H7 (cell line): ENCODE data around the gene KHDRBS1. TPM values are rescaled to one million over a fixed set of nuclear protein-coding genes. Genes with fewer than 3 reads are reported as not detected.

Experiments used
- total RNA-seq: library from RNA; depleted of rRNA; stranded (reverse); fragments of >200 nt; shearing (Covaris generic); gene quantifications from 2 replicates; pipeline ENCODE4 v1.2.3, GENCODE V29; 2014; rRNA removed

KHDRBS1 gene
- total RNA-seq, 1 experiment from 2014 or later: 84.7 TPM

Other genes with a start within 250 kb of the KHDRBS1 start
- 28.0 and 39.8 TPM in 2 replicates for gene ADGRB2, start 249.5 kb upstream of the KHDRBS1 start, total RNA-seq
- gene SPOCD1, start 197.8 kb upstream of the KHDRBS1 start, total RNA-seq: 1.8 and 3.5 TPM in 2 replicates
- 307 and 444 TPM in 2 replicates for gene PTP4A2, start 75.5 kb upstream of the KHDRBS1 start, total RNA-seq
- 11.1 and 14.3 TPM in 2 replicates for gene TMEM39B, start 59.1 kb downstream of the KHDRBS1 start, total RNA-seq
- gene KPNA6, start 94.2 kb downstream of the KHDRBS1 start, total RNA-seq: 101 and 111 TPM in 2 replicates
- 70.2 and 77.3 TPM in 2 replicates for gene TXLNA, start 165.8 kb downstream of the KHDRBS1 start, total RNA-seq
- gene CCDC28B, start 186.7 kb downstream of the KHDRBS1 start, total RNA-seq: 56.0 and 57.8 TPM in 2 replicates
- 8.3 and 8.7 TPM in 2 replicates for gene IQCC, start 191.8 kb downstream of the KHDRBS1 start, total RNA-seq
- not detected in 2 replicates for gene DCDC2B, start 195.2 kb downstream of the KHDRBS1 start, total RNA-seq
- 11.8 and 16.3 TPM in 2 replicates for gene TMEM234, start 208.5 kb downstream of the KHDRBS1 start, total RNA-seq
- 458 and 547 TPM in 2 replicates for gene EIF3I, start 208.5 kb downstream of the KHDRBS1 start, total RNA-seq
- 3.1 and 4.1 TPM in 2 replicates for gene FAM167B, start 233.4 kb downstream of the KHDRBS1 start, total RNA-seq
- 70.5 and 75.8 TPM in 2 replicates for gene LCK, start 237.4 kb downstream of the KHDRBS1 start, total RNA-seq